AG10803 (cell line): ENCODE results near the gene CEND1.

Experiments
- DNase-seq: peaks from one replicate; pipeline ENCODE4 v3.0.0; 2010; ENCODE audit warnings: low read depth
- H3K4me3 ChIP-seq: 2 replicates; pipeline ENCODE4 v1.5.1; 2011; ENCODE audit warnings: mild to moderate bottlenecking, low read length, control low read depth
- CTCF ChIP-seq: conservative IDR thresholded peaks from 2 replicates; pipeline ENCODE4 v1.5.1; 2011; ENCODE audit warnings: mild to moderate bottlenecking, low read length, control low read depth, inconsistent platforms

The CEND1 gene

DNA sequence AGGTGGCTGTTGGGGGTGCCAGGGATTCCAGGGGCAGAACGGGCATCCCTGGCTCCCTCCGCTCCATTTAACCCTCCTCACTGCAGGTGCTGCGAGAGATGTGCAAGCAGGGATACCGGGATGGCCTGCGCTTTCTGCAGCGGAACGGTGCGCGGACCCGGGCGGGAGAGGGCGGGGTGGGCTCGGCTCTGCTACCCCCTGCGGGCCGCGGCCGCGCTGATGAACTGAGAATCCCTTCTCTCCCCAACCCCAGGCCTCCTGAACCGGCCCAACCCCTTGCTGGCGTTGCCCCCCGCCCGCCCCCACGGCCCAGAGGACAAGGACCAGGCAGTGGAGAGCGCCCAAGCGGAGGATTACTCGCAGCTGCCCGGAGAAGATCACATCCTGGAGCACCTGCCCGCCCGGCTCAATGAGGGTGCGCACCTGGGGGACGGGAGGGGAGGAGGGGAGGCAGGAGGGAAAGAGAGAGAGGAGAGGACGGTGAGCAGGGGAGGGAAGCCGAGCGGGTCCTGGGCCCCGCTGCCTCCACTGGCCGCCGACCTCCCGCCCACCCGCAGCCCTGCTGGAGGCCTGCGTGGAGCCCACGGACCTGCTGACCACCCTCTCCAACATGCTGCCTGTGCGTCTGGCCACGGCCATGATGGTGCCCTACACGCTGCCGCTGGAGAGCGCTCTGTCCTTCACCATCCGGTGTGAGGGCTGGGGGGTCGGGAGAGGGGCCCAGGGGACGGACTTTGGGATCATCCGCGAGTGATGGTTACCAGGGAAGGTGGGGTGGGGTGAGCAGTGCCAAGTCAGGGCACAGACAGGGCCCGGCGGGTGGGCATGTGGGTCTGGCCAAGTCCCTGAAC lies 33.8 kb upstream of the CEND1 start:
- DNase-seq: no peak
- no peak for TF ChIP-seq CTCF
- no peak overlapping the region for H3K4me3 ChIP-seq

DNA sequence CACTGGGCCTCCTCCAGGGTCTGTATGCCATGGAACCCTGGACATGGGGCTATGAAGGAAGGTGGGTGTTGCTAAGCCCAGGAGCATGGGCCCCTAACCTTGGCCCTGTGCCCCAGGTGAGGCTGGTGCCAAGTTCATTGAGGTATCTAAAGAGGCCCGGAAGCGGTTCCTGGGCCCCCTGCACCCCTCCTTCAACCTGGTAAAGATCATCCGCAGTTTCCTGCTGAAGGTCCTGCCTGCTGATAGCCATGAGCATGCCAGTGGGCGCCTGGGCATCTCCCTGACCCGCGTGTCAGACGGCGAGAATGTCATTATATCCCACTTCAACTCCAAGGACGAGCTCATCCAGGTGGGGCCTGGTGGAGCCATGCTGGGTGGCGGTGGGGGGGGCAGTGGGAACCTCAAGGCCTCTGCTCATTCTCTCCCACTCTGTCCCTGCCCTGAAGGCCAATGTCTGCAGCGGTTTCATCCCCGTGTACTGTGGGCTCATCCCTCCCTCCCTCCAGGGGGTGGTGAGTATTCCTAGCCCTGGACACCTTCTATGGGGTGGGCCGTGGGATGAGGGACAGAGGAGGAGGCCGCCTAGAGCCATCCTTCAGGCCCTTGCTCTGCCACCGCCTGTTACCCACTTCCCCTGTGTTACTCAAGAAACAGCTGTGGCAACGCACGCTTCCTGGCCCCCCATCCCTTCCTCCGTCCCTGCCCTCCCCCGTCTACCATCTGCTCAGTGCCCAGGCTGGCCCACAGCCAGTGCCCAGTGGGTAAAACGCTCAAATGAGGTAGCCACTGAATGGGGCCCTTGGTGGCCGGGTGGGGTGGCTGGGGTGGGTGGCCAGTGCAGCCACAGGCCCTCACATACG lies 31.9 kb upstream of the CEND1 start:
- no peak for TF ChIP-seq CTCF
- H3K4me3 ChIP-seq: peak overlapping the region; percentile 78
- DNase-seq: no peak

- peak; percentile 81 for DNase-seq
- TF ChIP-seq CTCF: no peak
- peak overlapping the region; percentile 78 for H3K4me3 ChIP-seq
Measured at GRCh38 chr11:820655-821511, 31.0 kb upstream of the CEND1 start.

DNA sequence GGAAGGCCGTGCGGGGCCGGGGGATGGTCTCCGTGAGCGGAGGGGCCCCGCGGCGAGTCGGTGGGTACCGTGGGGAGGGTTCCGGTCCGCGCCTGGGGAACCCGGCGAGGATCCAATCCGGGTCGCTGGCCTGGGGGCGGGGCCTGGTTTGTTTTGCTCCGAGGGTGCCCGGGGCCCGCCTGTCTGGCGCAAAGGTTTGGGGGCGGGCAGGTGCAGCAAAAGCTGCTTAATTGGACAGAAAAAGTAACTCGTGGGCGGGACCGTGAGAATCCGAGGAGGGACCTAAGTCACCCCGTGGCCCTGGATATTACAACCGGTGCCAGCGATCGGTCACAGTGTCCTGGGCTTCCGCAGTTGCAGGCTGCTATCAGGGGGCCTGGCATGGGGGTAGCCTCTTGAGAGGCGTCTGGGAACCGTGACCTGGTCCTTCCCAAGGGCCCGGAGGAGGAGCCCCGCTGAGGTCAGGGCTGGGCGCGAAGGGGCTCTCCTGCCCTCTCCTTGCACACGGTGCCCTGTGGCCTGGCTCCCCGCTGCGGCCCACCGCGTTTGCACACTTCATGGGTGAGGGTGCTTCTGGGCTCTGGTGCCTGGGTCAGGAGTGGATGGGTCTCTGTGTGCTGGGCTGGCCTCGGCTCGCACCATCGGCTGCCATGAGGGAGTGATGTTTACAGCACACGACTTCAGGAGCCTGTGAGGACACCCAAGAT lies 30.2 kb upstream of the CEND1 start:
- H3K4me3 ChIP-seq: peak overlapping the region; percentile 78
- peak; percentile 59 for DNase-seq
- no peak for TF ChIP-seq CTCF

- DNase-seq: peak; percentile 86
- peak overlapping the region; percentile 82 for H3K4me3 ChIP-seq
- TF ChIP-seq CTCF: no peak
Measured at GRCh38 chr11:819129-819931, 29.4 kb upstream of the CEND1 start.
